Measurements from ENCODE around the gene ASB2. TPM values are rescaled to one million over a fixed set of nuclear protein-coding genes. Genes with fewer than 3 reads are reported as not detected.
A peak's percentile ranks its signal among the peaks of the same experiment; 100 is the strongest.

ASB2 gene
- total and polyA plus RNA-seq, 2 of the 8 experiments (the other 6 are each of a cell fraction or from before 2014, with no cell fraction given), result 1.0 to 2.1 TPM

- peaks cover 0 to 8% (median 2%) of the 10 kb centered on the region in 4 experiments; a peak in 4 of 7 replicates for H3K4me1 ChIP-seq (replicated peaks in 1 of 4; ENCODE audit: control insufficient read depth in 3 of 4, insufficient read depth in 4 of 4, low read length in 3 of 4)
- no peaks in the 10 kb centered on the region for H3K36me3 ChIP-seq (ENCODE audit: control insufficient read depth in 2 of 4, insufficient read depth in 4 of 4, low read length in 3 of 4)
- no peak overlapping the region for H2BK20ac ChIP-seq (ENCODE audit: low read length)
- FAIRE-seq (no peak), DNase-seq (ENCODE audit: low read depth in 1 of 2, low spot score in 2 of 2) (no peak)
- 82% methylated on average over 11 of the region's 11 CpGs; no CpG with 5 or more reads in 1 of the 2 experiments for WGBS, 2 experiments (ENCODE audit: extremely low coverage in 1 of 2, insufficient coverage in 1 of 2, insufficient read length in 1 of 2, insufficient replicate concordance in 2 of 2, low coverage in 1 of 2, low lambda C conversion rate in 2 of 2, missing lambda C conversion rate in 1 of 2)
- H3K79me1 ChIP-seq (ENCODE audit: low read depth, low read length), result no peaks in the 10 kb centered on the region
- H2AK5ac ChIP-seq (ENCODE audit: low read depth, low read length), result no peak overlapping the region; the same call in 1 of the 2 replicates
- no peaks in the 10 kb centered on the region for H3K79me2 ChIP-seq (ENCODE audit: control insufficient read depth in 1 of 2, insufficient read depth in 2 of 2, low read length in 2 of 2)
- H2BK12ac ChIP-seq (ENCODE audit: low read depth, low read length), result no peak overlapping the region
- H3K23me2 ChIP-seq (ENCODE audit: low read depth, low read length), result no peaks in the 10 kb centered on the region
- no peak overlapping the region for H3K23ac ChIP-seq (ENCODE audit: insufficient read length)
- no peak overlapping the region for H3K4me2 ChIP-seq (ENCODE audit: insufficient read depth in 1 of 2, low read depth in 2 of 2, low read length in 2 of 2)
- no peak overlapping the region for H3K4ac ChIP-seq (replicated peaks; ENCODE audit: insufficient read length, low read depth, low read length)
- TF ChIP-seq ZNF274 (IDR thresholded peaks at IDR 0.05; ENCODE audit: borderline replicate concordance, extremely low read depth, low read length), result no peak
- TF ChIP-seq RBBP5 (IDR thresholded peaks at IDR 0.05; ENCODE audit: borderline replicate concordance, low read depth, low read length), result no peak
- TF ChIP-seq RFX5 (IDR thresholded peaks at IDR 0.05; ENCODE audit: borderline replicate concordance, low read depth, low read length), result no peak
- no peak for TF ChIP-seq CTBP2 (IDR thresholded peaks at IDR 0.05; ENCODE audit: borderline replicate concordance, insufficient read depth, insufficient read length, low read length)
- no peak for TF ChIP-seq ATF2 (IDR thresholded peaks at IDR 0.05; ENCODE audit: low read length)
- TF ChIP-seq SIN3A (conservative IDR thresholded peaks at IDR 0.05 in 1 of 2, IDR thresholded peaks at IDR 0.05 in 1 of 2; ENCODE audit: low read depth in 1 of 2, low read length in 2 of 2), result no peak
- TF ChIP-seq JUND (IDR thresholded peaks at IDR 0.05; ENCODE audit: low read length), result no peak
- no peak for TF ChIP-seq SUZ12 (IDR thresholded peaks at IDR 0.05; ENCODE audit: low read length)
- H3K18ac ChIP-seq (ENCODE audit: extremely low read depth, low read length), result no peak overlapping the region
- no peak overlapping the region for H2BK15ac ChIP-seq (ENCODE audit: low read length)
- H4K8ac ChIP-seq (ENCODE audit: extremely low read depth, insufficient read depth, low read length), result no peak overlapping the region
- H2BK5ac ChIP-seq (ENCODE audit: low read depth, low read length), result peak overlapping the region; percentile 12; the same call in 1 of the 2 replicates
- ChIA-PET CTCF (ENCODE audit: partially characterized antibody) (interaction anchor here (0.7 to 7.6 kb wide), 8 partner anchors 7 to 156 kb away, joined by 3 to 108 read pairs (median 22); partner anchors contain the start of genes ASB2 and CCDC197), POLR2A (ENCODE audit: partially characterized antibody) (no interaction called here)
- no peak overlapping the region for H2AFZ ChIP-seq (ENCODE audit: low read length)
- no peaks in the 10 kb centered on the region; a peak in 2 of 7 replicates for H3K27me3 ChIP-seq (replicated peaks in 1 of 4; ENCODE audit: control insufficient read depth in 3 of 4, extremely low read depth in 1 of 4, insufficient read depth in 3 of 4, low read length in 3 of 4)
- no peak overlapping the region for H3K4me3 ChIP-seq (ENCODE audit: extremely low read depth in 1 of 4, insufficient read depth in 2 of 4, low read depth in 3 of 4, low read length in 4 of 4)
- no peaks in the 10 kb centered on the region for H4K20me1 ChIP-seq (replicated peaks in 1 of 2; ENCODE audit: control insufficient read depth in 1 of 2, insufficient read depth in 2 of 2, low read length in 2 of 2)
- no peak overlapping the region for H2BK120ac ChIP-seq (replicated peaks; ENCODE audit: low read depth, low read length)
- no peak overlapping the region for H4K91ac ChIP-seq (replicated peaks; ENCODE audit: insufficient read length, low read length)
- H3K14ac ChIP-seq (ENCODE audit: insufficient read length), result no peak overlapping the region
- no peak overlapping the region for H3K56ac ChIP-seq (replicated peaks; ENCODE audit: insufficient read length, low read depth, low read length)
- no peak overlapping the region for H4K5ac ChIP-seq (ENCODE audit: insufficient read length, low read depth, low read length)
- H3K27ac ChIP-seq (ENCODE audit: low read depth, low read length), result no peak overlapping the region
- no peak overlapping the region for H3K9ac ChIP-seq (replicated peaks in 1 of 4; ENCODE audit: extremely low read depth in 1 of 4, low read depth in 3 of 4, low read length in 3 of 4)
- H3K9me3 ChIP-seq (ENCODE audit: insufficient read depth in 2 of 2, low read depth in 1 of 2, low read length in 1 of 2), result no peaks in the 10 kb centered on the region
Measured at GRCh38 chr14:93980456-93981201, 4.3 kb upstream of the ASB2 start.
